ENCODE results near the gene PAPSS1. TPM values are rescaled to one million over a fixed set of nuclear protein-coding genes. Genes with fewer than 3 reads are reported as not detected.

Gene PAPSS1
- total and polyA plus RNA-seq, 2 donors (not counting 1 experiment from before 2014, with no cell fraction given) = 59.9 to 70.3 TPM

DNA sequence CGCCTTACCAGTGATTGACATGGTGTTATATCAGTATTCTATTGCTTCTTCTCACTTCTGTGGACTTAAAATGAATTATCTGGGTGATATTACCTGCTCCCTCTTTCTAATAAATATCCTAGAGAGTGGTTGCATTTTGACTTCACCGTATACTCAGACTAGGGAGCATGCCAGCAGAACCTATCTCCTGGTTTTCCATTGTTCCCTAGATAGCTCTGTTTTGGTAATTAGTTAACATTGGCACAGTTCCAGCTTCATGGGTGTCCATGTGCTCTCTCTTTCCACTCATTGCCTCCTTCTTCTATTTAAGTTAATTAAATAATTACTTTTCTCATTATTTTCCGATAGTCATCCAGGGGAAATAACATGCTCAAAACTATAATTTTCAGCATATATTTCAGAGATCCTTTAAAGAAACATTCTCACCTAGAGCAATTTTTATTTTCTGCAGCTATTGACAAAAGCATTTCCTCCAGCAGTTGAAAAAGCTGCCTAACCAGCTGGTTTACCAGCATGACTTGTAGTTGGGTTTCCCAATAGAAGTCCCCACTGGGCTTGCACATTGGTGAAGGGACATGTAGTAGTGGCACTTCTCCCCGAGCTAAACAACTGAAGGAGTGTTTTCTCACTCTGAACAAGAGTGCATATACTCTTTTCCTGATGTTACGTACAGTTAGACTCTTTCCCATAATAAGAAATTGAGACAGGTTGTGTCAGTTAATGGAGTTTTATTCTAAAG is 27.9 kb upstream of the PAPSS1 start:
- no peak overlapping the region for H3K4me2 ChIP-seq (ENCODE audit: extremely low read depth, insufficient read depth, low read length)
- H3K27me3 ChIP-seq (ENCODE audit: control insufficient read depth, insufficient read depth, low read length) = no peaks in the 10 kb centered on the region
- H3K9me3 ChIP-seq (ENCODE audit: control insufficient read depth, insufficient read depth, low read depth, low read length) = no peaks in the 10 kb centered on the region
- H4K20me1 ChIP-seq (ENCODE audit: control insufficient read depth, extremely low read depth, insufficient read depth, low read length) = no peaks in the 10 kb centered on the region
- no peak for DNase-seq (ENCODE audit: low read depth in 2 of 2)
- H3K27ac ChIP-seq (ENCODE audit: insufficient read depth, low read length) = no peak overlapping the region
- no peak for TF ChIP-seq EZH2 (IDR thresholded peaks at IDR 0.05; ENCODE audit: low read length, missing control alignments)
- TF ChIP-seq CTCF (conservative IDR thresholded peaks at IDR 0.05 in 1 of 2, IDR thresholded peaks at IDR 0.05 in 1 of 2; ENCODE audit: low read depth in 1 of 2, low read length in 2 of 2) = no peak
- H2AFZ ChIP-seq (ENCODE audit: low read length) = no peak overlapping the region
- H3K9ac ChIP-seq (ENCODE audit: insufficient read depth, low read length) = no peak overlapping the region
- no peak overlapping the region for H3K4me3 ChIP-seq (replicated peaks in 1 of 4; ENCODE audit: control extremely low read depth in 1 of 4, insufficient read depth in 1 of 4, low read depth in 3 of 4, low read length in 4 of 4)
- H3K36me3 ChIP-seq (ENCODE audit: control insufficient read depth, insufficient read depth, low read length) = no peaks in the 10 kb centered on the region
- H3K4me1 ChIP-seq (ENCODE audit: control insufficient read depth, extremely low read depth, insufficient read depth, low read length) = no peaks in the 10 kb centered on the region
- H3K79me2 ChIP-seq (ENCODE audit: control insufficient read depth, insufficient read depth, low read length) = no peaks in the 10 kb centered on the region

GRCh38 chr4:107746161-107746560 is 26.1 kb upstream of the PAPSS1 start:
- Histone ChIP-seq H3K79me2 (ENCODE audit: control insufficient read depth, insufficient read depth, low read length) (no peaks in the 10 kb centered on the region), H3K4me2 (ENCODE audit: extremely low read depth, insufficient read depth, low read length) (no peak overlapping the region), H3K9ac (ENCODE audit: insufficient read depth, low read length) (no peak overlapping the region), H2AFZ (ENCODE audit: low read length) (no peak overlapping the region), H3K27ac (ENCODE audit: insufficient read depth, low read length) (no peak overlapping the region), H3K9me3 (ENCODE audit: control insufficient read depth, insufficient read depth, low read depth, low read length) (no peaks in the 10 kb centered on the region), H3K4me1 (ENCODE audit: control insufficient read depth, extremely low read depth, insufficient read depth, low read length) (no peaks in the 10 kb centered on the region), H3K4me3 (replicated peaks in 1 of 4; ENCODE audit: control extremely low read depth in 1 of 4, insufficient read depth in 1 of 4, low read depth in 3 of 4, low read length in 4 of 4) (no peak overlapping the region), H3K36me3 (ENCODE audit: control insufficient read depth, insufficient read depth, low read length) (no peaks in the 10 kb centered on the region), H4K20me1 (ENCODE audit: control insufficient read depth, extremely low read depth, insufficient read depth, low read length) (no peaks in the 10 kb centered on the region), H3K27me3 (ENCODE audit: control insufficient read depth, insufficient read depth, low read length) (no peaks in the 10 kb centered on the region)
- no peak for DNase-seq (ENCODE audit: low read depth in 2 of 2)
- no peak for TF ChIP-seq CTCF (conservative IDR thresholded peaks at IDR 0.05 in 1 of 2, IDR thresholded peaks at IDR 0.05 in 1 of 2; ENCODE audit: low read depth in 1 of 2, low read length in 2 of 2)
- no peak for TF ChIP-seq EZH2 (IDR thresholded peaks at IDR 0.05; ENCODE audit: low read length, missing control alignments)

DNA sequence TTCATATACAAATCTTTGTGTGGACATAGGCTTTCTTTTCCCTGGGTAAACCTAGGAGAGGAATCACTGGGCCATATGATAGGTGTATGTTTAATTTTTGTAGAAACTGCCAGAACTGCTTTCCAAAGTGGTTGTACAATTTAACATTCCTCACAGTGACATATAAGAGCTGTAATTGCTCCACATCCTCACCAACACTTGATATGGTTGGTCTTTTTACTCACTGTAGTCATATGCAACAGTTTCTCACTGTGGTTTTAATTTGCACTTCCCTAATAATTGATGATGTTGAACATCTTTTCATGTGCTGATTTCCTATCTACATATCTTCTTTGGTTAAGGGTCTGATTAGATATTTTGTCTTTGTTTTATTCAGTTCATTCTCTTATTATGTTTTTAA is 24.5 kb upstream of the PAPSS1 start:
- TF ChIP-seq CTCF (conservative IDR thresholded peaks at IDR 0.05 in 1 of 2, IDR thresholded peaks at IDR 0.05 in 1 of 2; ENCODE audit: low read depth in 1 of 2, low read length in 2 of 2) = no peak
- no peak for TF ChIP-seq EZH2 (IDR thresholded peaks at IDR 0.05; ENCODE audit: low read length, missing control alignments)

More for the DNA sequence above, 24.5 kb upstream of the PAPSS1 start:
- H3K4me2 ChIP-seq (ENCODE audit: extremely low read depth, insufficient read depth, low read length) = no peak overlapping the region
- H3K4me3 ChIP-seq (replicated peaks in 1 of 4; ENCODE audit: control extremely low read depth in 1 of 4, insufficient read depth in 1 of 4, low read depth in 3 of 4, low read length in 4 of 4) = no peak overlapping the region
- DNase-seq (ENCODE audit: low read depth in 2 of 2) = no peak
- H3K79me2 ChIP-seq (ENCODE audit: control insufficient read depth, insufficient read depth, low read length) = no peaks in the 10 kb centered on the region
- H2AFZ ChIP-seq (ENCODE audit: low read length) = no peak overlapping the region
- peaks cover 4% of the 10 kb centered on the region for H3K4me1 ChIP-seq (ENCODE audit: control insufficient read depth, extremely low read depth, insufficient read depth, low read length)
- H3K27ac ChIP-seq (ENCODE audit: insufficient read depth, low read length) = no peak overlapping the region
- no peak overlapping the region for H3K9ac ChIP-seq (ENCODE audit: insufficient read depth, low read length)
- no peaks in the 10 kb centered on the region for H3K27me3 ChIP-seq (ENCODE audit: control insufficient read depth, insufficient read depth, low read length)
- H4K20me1 ChIP-seq (ENCODE audit: control insufficient read depth, extremely low read depth, insufficient read depth, low read length) = no peaks in the 10 kb centered on the region
- H3K36me3 ChIP-seq (ENCODE audit: control insufficient read depth, insufficient read depth, low read length) = no peaks in the 10 kb centered on the region
- H3K9me3 ChIP-seq (ENCODE audit: control insufficient read depth, insufficient read depth, low read depth, low read length) = no peaks in the 10 kb centered on the region

Measured in fibroblast of lung (primary cell).